Lower leg skin (tissue), 4 donors: ENCODE results near the gene RGS10. TPM values are rescaled to one million over a fixed set of nuclear protein-coding genes. Genes with fewer than 3 reads are reported as not detected.
"Not testable (repeated sequence)": the region's sequence is repeated elsewhere in the genome, so short reads cannot be mapped to it uniquely, and the experiment has no call there.

Experiments used
- DNase-seq, 2 donors: peaks; one replicate each; pipeline ENCODE4 v3.0.0-alpha.2; 2019; ENCODE audit warnings: low spot score in 2 of 2
- H3K4me3 ChIP-seq: fragments of 200-600 bp; sonication (generic); 2 replicates; pipeline ENCODE4 v1.5.1; 2017; ENCODE audit warnings: mild to moderate bottlenecking, low read depth; ENCODE audit not compliant: poor library complexity, severe bottlenecking
- POLR2A ChIP-seq, 2 donors: fragments of 450-650 bp; IDR thresholded peaks; one replicate each; pipeline ENCODE4 v1.6.1; 2016 to 2017; ENCODE audit warnings: antibody characterized with exemption in 2 of 2, mild to moderate bottlenecking in 1 of 2, moderate library complexity in 1 of 2
- WGBS, 2 donors: methylation state at CpG; one replicate each; pipeline ENCODE4 v1.1.5; 2018; 5-methylcytosine and 5-hydroxymethylcytosine counted together
- intact Hi-C: fragments of 100-400 bp; cut with DNase I; formaldehyde crosslinking; loops from one replicate; pipeline ENCODE4 v1.15.0; 2023; ENCODE audit warnings: low total_unique reads
- total RNA-seq, 4 donors: library from RNA; depleted of rRNA; stranded (reverse); fragments of >200 nt; gene quantifications; one replicate each; pipeline ENCODE4 v1.1.0, GENCODE V29; 2016
- TF ChIP-seq, protein P1 (sequence below), 3 donors: fragments of 450-650 bp; IDR thresholded peaks; one replicate each; pipeline ENCODE4 v1.5.1; 2016; ENCODE audit warnings: antibody characterized with exemption in 3 of 3, mild to moderate bottlenecking in 3 of 3, moderate library complexity in 2 of 3

Gene RGS10
- total RNA-seq, 4 donors from 2014 or later = 14.8 to 40.1 (median 21.3) TPM

DNA sequence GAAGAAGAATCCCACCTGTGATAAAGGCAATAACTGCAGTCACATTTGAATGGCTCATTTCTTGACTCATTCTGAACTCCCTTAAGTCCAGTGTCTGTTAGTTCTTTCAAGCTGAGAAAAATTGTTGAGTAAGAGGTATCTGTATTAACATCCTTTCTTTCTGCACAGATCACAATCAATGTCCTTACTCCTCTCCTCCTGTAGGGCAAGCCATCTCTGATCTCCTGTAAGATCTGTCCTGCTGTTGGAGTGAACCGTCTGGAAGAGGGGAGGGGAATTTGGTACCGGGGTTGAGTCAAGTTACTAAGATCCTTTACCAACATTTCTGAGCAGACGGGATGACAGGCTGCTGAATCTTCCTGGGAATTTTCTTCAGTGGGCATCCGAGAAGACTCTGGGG lies 19.6 kb upstream of the RGS10 start:
- WGBS, 2 donors = 91 to 92% methylated on average over 4 of the region's 4 CpGs
- no peak overlapping the region for H3K4me3 ChIP-seq
- no peak for TF ChIP-seq POLR2A (IDR thresholded peaks at IDR 0.05)
- TF ChIP-seq, protein P1, sequence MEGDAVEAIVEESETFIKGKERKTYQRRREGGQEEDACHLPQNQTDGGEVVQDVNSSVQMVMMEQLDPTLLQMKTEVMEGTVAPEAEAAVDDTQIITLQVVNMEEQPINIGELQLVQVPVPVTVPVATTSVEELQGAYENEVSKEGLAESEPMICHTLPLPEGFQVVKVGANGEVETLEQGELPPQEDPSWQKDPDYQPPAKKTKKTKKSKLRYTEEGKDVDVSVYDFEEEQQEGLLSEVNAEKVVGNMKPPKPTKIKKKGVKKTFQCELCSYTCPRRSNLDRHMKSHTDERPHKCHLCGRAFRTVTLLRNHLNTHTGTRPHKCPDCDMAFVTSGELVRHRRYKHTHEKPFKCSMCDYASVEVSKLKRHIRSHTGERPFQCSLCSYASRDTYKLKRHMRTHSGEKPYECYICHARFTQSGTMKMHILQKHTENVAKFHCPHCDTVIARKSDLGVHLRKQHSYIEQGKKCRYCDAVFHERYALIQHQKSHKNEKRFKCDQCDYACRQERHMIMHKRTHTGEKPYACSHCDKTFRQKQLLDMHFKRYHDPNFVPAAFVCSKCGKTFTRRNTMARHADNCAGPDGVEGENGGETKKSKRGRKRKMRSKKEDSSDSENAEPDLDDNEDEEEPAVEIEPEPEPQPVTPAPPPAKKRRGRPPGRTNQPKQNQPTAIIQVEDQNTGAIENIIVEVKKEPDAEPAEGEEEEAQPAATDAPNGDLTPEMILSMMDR (IDR thresholded peaks at IDR 0.05) = no peak
- DNase-seq = no peak
- intact Hi-C loops = no loop called here

DNA sequence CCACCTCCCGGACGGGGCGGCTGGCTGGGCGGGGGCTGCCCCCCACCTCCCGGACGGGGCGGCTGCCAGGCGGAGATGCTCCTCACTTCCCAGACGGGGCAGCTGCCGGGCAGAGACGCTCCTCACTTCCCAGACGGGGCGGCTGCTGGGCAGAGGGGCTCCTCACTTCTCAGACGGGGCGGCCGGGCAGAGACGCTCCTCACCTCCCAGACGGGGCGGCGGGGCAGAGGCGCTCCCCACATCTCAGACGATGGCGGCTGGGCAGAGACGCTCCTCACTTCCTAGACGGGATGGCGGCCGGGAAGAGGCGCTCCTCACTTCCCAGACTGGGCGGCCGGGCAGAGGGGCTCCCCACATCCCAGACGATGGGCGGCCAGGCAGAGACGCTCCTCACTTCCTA lies 17.0 kb upstream of the RGS10 start:
- H3K4me3 ChIP-seq, intact Hi-C loops, DNase-seq: not testable (repeated sequence)
- 95 to 96% methylated on average over 30 to 33 of the region's 33 CpGs for WGBS, 2 donors

DNA sequence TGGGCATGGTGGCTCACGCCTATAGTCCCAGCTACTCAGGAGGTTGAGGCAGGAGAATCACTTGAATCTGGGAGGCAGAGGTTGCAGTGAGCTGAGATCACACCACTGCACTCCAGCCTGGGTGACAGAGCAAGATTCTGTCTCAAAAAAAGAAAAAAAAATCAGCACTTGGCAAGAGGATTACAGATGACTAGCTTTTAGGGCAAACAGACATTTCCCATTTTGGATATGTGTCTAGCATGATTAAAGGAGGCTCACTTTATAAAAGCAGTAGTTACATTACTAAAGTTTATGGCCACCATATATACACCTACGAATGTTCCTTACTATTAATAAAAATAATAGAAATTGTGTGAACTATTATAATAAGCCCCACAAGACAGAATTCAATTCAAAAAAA lies 13.6 kb upstream of the RGS10 start:
- DNase-seq, intact Hi-C loops, H3K4me3 ChIP-seq: not testable (repeated sequence)
- 81 to 85% methylated on average over 2 of the region's 2 CpGs for WGBS, 2 donors

DNA sequence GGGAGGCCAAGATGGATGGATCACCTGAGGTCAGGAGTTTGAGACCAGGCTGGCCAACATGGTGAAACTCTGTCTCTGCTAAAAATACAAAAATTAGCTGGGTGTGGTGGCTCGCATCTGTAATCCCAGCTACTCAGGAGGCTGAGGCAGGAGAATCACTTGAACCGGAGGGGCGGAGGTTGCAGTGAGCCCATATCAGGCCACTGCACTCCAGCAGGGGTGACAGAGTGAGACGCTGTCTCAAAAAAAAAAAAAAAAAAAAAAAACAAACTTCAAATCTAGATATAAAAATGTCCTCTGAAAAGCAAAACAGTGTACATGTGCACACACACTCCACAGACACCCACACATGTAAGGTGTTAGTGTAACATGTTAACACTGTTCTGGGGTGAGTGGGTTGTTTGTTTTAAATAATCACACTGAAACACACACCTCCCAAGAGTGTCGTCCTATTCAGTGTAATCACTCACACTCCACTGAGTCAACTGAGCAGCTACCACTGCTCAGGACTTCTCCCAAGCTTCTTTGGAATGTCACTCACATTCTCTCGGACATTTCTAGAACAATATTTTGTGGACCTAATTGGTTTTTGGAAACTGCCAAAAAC lies 12.8 kb upstream of the RGS10 start:
- DNase-seq = no peak
- TF ChIP-seq POLR2A (IDR thresholded peaks at IDR 0.05) = no peak
- TF ChIP-seq, protein P1 (IDR thresholded peaks at IDR 0.05) = no peak
- intact Hi-C loops = no loop called here
- no peak overlapping the region for H3K4me3 ChIP-seq
- WGBS, 2 donors = 78 to 82% methylated on average over 6 of the region's 6 CpGs

DNA sequence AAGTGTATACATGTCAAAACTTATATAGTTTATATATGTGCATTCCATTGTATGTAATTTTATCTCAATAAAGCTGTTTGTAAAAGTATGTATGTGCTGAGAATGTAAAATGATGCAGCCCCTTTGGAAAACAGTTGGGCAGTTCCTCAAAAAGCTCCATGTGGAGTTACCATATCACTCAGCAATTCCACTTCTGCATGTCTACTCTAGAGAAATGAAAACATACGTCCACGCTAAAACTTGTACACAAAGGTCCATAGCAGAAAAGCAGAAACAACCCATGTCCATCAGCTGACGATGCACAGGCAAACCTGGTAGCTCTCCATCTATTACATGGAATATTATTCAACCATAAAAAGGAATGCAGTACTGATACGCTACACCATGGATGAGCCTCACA lies 8.3 kb upstream of the RGS10 start:
- no peak for DNase-seq
- H3K4me3 ChIP-seq = no peak overlapping the region
- WGBS, 2 donors = 84 to 90% methylated on average over 4 of the region's 4 CpGs
- intact Hi-C loops = no loop called here
- TF ChIP-seq, protein P1 (IDR thresholded peaks at IDR 0.05) = no peak
- TF ChIP-seq POLR2A (IDR thresholded peaks at IDR 0.05) = no peak

DNA sequence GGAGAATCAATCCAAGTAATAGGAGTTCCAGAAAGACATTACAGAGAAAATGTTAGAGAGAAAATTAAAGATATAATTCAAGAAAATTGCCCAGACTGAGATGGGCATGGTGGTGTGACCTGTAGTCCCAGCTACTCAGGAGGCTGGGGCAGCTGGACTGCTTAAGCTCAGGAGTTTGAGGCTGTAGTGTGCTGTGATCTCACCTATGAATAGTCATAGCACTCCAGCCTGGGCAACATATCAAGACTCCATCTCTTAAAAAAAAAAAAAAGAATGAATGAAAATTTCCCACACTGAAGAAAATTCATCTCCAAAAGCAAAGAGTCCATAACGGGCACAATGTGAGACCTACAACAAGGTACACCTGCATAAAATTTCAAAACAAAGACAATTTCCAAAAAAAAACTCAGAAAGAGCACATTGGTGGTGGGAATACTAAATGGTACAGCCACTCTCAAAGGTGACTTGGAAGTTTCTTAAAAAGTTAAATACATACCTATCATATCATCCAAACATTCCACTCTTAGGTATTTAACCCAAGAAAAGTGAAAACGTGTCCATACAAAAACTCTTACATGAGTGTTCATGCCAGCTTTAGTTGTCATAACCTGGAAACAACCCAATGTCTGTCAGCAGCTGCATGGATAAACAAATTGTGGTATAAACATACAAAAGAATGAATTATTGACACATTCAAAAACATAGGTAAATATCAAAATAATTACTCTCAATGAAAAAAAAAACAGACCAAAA lies 6.9 kb upstream of the RGS10 start:
- no peak for DNase-seq
- TF ChIP-seq, protein P1 (IDR thresholded peaks at IDR 0.05) = no peak
- TF ChIP-seq POLR2A (IDR thresholded peaks at IDR 0.05) = no peak
- no peak overlapping the region for H3K4me3 ChIP-seq
- intact Hi-C loops = no loop called here
- 33 to 38% methylated on average over 2 of the region's 2 CpGs for WGBS, 2 donors

DNA sequence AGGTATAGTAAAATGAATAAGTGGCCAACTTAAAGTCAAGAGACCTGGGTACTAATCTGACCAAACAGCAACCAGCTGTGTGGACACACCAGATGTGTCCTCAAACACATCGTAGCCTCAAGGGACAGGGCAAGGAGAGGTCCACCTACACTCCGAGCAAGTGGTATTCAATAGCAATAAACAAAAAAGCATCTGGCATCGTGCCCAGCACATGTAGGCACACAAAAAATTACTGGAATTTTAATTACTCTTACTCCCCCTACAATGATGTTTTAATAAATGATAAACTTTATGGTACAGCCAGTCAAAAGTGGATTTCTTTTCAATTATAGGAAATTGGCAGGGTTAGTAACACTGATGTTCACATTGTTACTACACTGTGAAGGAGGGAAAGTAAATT lies 3.5 kb upstream of the RGS10 start:
- TF ChIP-seq POLR2A (IDR thresholded peaks at IDR 0.05) = no peak
- TF ChIP-seq, protein P1 (IDR thresholded peaks at IDR 0.05) = no peak
- intact Hi-C loops = no loop called here
- 48 to 50% methylated on average over 3 of the region's 3 CpGs for WGBS, 2 donors
- H3K4me3 ChIP-seq = no peak overlapping the region
- no peak for DNase-seq
